Measurements from ENCODE around the gene KLK10. TPM values are rescaled to one million over a fixed set of nuclear protein-coding genes. Genes with fewer than 3 reads are reported as not detected.

KLK10 gene
- polyA plus RNA-seq, 1 experiment, result not detected

DNA sequence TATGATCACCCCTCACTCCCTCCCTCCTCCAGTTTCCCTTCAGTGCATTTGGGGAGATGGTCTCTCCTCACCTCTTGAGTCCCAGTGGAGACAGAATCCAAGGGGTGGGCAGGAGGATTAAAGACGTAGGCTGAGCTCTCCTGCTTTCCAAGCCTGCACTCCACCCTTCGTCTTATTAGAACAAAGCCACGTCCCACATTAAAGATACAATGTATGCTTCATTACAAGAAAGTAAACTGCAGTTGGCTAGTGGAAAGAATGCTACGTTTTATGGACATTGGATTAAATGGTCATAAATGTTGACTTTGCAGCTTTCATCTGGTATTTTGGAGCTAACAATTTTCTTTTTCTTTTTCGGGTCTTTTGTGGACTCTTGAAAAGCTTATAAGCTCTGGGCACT lies 8.4 kb upstream of the KLK10 start:
- DNase-seq (ENCODE audit: low read depth, low spot score), result no peak

GRCh38 chr19:51027126-51027806 lies 7.8 kb upstream of the KLK10 start:
- no peaks in the 10 kb centered on the region for H3K27me3 ChIP-seq (ENCODE audit: control insufficient read depth, insufficient read depth, low read length)
- H3K9me3 ChIP-seq (ENCODE audit: control insufficient read depth, insufficient read depth, low read length), result peaks cover 11% of the 10 kb centered on the region
- H3K27ac ChIP-seq (ENCODE audit: low read depth, low read length), result no peak overlapping the region
- ChIA-PET CTCF (no interaction called here), POLR2A (no interaction called here)
- H3K4me3 ChIP-seq (ENCODE audit: low read depth, low read length), result no peak overlapping the region
- TF ChIP-seq, protein P1, sequence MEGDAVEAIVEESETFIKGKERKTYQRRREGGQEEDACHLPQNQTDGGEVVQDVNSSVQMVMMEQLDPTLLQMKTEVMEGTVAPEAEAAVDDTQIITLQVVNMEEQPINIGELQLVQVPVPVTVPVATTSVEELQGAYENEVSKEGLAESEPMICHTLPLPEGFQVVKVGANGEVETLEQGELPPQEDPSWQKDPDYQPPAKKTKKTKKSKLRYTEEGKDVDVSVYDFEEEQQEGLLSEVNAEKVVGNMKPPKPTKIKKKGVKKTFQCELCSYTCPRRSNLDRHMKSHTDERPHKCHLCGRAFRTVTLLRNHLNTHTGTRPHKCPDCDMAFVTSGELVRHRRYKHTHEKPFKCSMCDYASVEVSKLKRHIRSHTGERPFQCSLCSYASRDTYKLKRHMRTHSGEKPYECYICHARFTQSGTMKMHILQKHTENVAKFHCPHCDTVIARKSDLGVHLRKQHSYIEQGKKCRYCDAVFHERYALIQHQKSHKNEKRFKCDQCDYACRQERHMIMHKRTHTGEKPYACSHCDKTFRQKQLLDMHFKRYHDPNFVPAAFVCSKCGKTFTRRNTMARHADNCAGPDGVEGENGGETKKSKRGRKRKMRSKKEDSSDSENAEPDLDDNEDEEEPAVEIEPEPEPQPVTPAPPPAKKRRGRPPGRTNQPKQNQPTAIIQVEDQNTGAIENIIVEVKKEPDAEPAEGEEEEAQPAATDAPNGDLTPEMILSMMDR (IDR thresholded peaks at IDR 0.05; ENCODE audit: low read depth, low read length), result no peak
- no peak for DNase-seq (ENCODE audit: low read depth, low spot score)

More for the DNA sequence above, 8.4 kb upstream of the KLK10 start:
- CTCF ChIA-PET, result no interaction called here
- TF ChIP-seq, protein P1 (IDR thresholded peaks at IDR 0.05; ENCODE audit: low read depth, low read length), result no peak
- Histone ChIP-seq H3K9me3 (ENCODE audit: control insufficient read depth, insufficient read depth, low read length) (peaks cover 11% of the 10 kb centered on the region), H3K27ac (ENCODE audit: low read depth, low read length) (no peak overlapping the region), H3K4me3 (ENCODE audit: low read depth, low read length) (no peak overlapping the region), H3K27me3 (ENCODE audit: control insufficient read depth, insufficient read depth, low read length) (no peaks in the 10 kb centered on the region)
- POLR2A ChIA-PET, result no interaction called here

DNA sequence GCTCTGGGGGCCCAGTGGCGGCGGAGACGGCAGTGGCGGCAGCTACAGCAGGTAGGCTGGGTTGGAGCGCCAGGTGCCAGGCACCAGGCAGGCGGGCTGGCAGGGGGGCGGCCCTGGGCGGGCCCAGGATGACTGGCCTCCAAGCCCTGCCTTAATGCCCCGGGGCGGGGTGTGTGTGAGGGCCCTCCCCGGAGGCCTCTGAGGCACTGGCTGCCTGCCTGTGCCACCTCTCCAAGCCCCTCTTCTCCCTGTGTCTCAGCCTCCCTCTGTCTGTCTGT lies 7.0 kb upstream of the KLK10 start, which contains the start of gene KLK11:
KLK11 (minus strand) TSS at position 63 of the 278 bp plus-strand sequence. CDS start 985 bp downstream, outside the sequence.
- H3K27me3 ChIP-seq (ENCODE audit: control insufficient read depth, insufficient read depth, low read length), result no peaks in the 10 kb centered on the region
- no peak within 1 kb of the TSS for H3K4me3 ChIP-seq (ENCODE audit: low read depth, low read length)
- H3K27ac ChIP-seq (ENCODE audit: low read depth, low read length), result no peak within 1 kb of the TSS
- DNase-seq (ENCODE audit: low read depth, low spot score), result no peak
- peaks cover 4% of the 10 kb centered on the region for H3K9me3 ChIP-seq (ENCODE audit: control insufficient read depth, insufficient read depth, low read length)
- CTCF ChIA-PET, result no interaction called here
- POLR2A ChIA-PET, result no interaction called here
- TF ChIP-seq, protein P1 (IDR thresholded peaks at IDR 0.05; ENCODE audit: low read depth, low read length), result no peak

DNA sequence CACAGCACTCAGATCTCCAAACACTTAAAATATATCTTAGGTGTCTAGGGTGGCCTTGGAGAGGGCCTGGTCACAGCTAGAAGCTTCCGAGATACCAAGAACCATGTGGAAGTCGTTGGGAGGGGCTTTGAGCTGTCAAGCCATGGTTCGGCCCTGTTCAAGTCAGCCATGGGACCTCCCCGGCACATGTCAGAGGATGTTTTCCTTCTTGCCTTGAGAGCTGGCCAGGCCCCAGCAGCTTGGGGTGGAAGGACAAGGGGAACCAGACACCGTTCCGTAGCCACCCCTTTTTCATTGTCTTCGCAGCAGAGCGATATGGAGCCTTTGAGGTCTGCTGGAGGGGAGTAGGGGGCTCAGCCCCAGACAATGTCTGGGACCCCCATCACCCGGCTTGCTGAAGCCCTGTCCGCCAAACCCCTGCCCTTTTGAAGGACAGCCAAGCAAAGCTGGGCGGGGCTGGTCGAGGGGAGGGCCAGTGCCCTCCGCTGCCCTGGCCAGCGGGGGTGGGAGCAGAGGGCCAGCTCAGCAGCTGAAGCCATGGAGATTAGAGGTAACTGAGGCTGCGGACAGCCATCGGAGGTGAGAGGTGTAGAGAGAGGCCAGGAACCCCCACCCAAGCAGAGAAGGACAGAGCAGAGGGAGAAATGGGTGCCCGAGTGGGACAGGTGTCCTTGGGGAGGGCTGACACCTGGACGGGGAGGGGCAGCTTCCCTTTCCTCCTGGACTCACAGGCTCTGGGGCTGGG lies 6.5 kb upstream of the KLK10 start:
- H3K4me3 ChIP-seq (ENCODE audit: low read depth, low read length), result no peak overlapping the region
- peaks cover 4% of the 10 kb centered on the region for H3K9me3 ChIP-seq (ENCODE audit: control insufficient read depth, insufficient read depth, low read length)
- TF ChIP-seq, protein P1 (IDR thresholded peaks at IDR 0.05; ENCODE audit: low read depth, low read length), result no peak
- H3K27ac ChIP-seq (ENCODE audit: low read depth, low read length), result no peak overlapping the region
- POLR2A ChIA-PET, result no interaction called here
- no peak for DNase-seq (ENCODE audit: low read depth, low spot score)
- CTCF ChIA-PET, result interaction anchor here (0.5 kb wide), 1 partner anchor 69 kb away, joined by 3 read pairs; no protein-coding TSS in a partner anchor
- H3K27me3 ChIP-seq (ENCODE audit: control insufficient read depth, insufficient read depth, low read length), result no peaks in the 10 kb centered on the region

DNA sequence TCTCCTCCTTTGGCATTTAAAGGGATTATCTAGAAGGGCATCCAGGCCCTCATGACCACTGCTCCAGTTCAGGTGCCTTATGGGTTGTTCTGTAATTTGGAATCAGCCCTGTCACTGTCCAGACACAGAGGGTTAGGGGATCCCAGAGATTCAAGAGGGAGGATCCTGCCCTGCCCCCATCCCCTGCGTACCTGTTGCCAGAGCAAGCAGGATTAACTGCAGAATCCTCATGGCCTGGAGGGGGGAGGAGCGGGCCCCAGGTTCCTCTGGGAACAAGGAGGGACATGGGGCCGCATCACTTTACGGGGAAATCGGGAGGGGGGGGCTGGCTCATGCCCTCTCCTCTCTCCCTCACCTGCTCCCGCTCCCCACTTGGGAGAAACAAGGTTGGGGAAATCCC lies 5.9 kb upstream of the KLK10 start:
- POLR2A ChIA-PET, result no interaction called here
- H3K27ac ChIP-seq (ENCODE audit: low read depth, low read length), result no peak overlapping the region
- no peak for DNase-seq (ENCODE audit: low read depth, low spot score)
- no peaks in the 10 kb centered on the region; the same call in 1 of the 2 replicates for H3K9me3 ChIP-seq (ENCODE audit: control insufficient read depth, insufficient read depth, low read length)
- CTCF ChIA-PET, result no interaction called here
- TF ChIP-seq, protein P1 (IDR thresholded peaks at IDR 0.05; ENCODE audit: low read depth, low read length), result no peak
- no peak overlapping the region for H3K4me3 ChIP-seq (ENCODE audit: low read depth, low read length)
- peaks cover 1% of the 10 kb centered on the region for H3K27me3 ChIP-seq (ENCODE audit: control insufficient read depth, insufficient read depth, low read length)
